HFFc6 (cell line): ENCODE results near the gene NATD1. TPM values are rescaled to one million over a fixed set of nuclear protein-coding genes. Genes with fewer than 3 reads are reported as not detected.
A peak's percentile ranks its signal among the peaks of the same experiment; 100 is the strongest.

ENCODE experiments used
- DNase-seq: peaks from one replicate; pipeline ENCODE4 v3.0.0-alpha.2; 2018
- H3K27ac Mint-ChIP-seq: 2 replicates; pipeline ENCODE4 v1.8.0; 2020; ENCODE audit warnings: mild to moderate bottlenecking, mixed read lengths
- H3K27me3 Mint-ChIP-seq: 2 replicates; pipeline ENCODE4 v1.8.0; 2021; ENCODE audit warnings: mild to moderate bottlenecking, moderate library complexity, mixed read lengths; ENCODE audit not compliant: insufficient read depth
- H3K36me3 Mint-ChIP-seq: 2 replicates; pipeline ENCODE4 v1.8.0; 2021; ENCODE audit warnings: low read depth, mixed read lengths
- H3K4me1 Mint-ChIP-seq: 2 replicates; pipeline ENCODE4 v1.8.0; 2020; ENCODE audit warnings: low read depth, mixed read lengths
- H3K4me3 Mint-ChIP-seq: 2 replicates; pipeline ENCODE4 v1.8.0; 2020; ENCODE audit warnings: mild to moderate bottlenecking, moderate library complexity, mixed read lengths
- H3K9me3 Mint-ChIP-seq: 2 replicates; pipeline ENCODE4 v1.8.0; 2020; ENCODE audit warnings: mild to moderate bottlenecking, mixed read lengths
- CTCF ChIP-seq: fragments of 200-600 bp; sonication (generic); IDR thresholded peaks from 2 replicates; pipeline ENCODE4 v1.5.0; 2021; ENCODE audit warnings: antibody characterized with exemption, mild to moderate bottlenecking
- total RNA-seq, 6 experiments: library from RNA; stranded (reverse); fragmentation: NEBNext Ultra II Directional; extraction: Animal tissue kit (Norgen Biotek cat#: 25700); gene quantifications; 2 replicates in 1 of 6; 3 replicates in 5 of 6; pipeline ENCODE4 v1.2.3, GENCODE V29; 2021

The NATD1 gene
- total RNA-seq, 6 experiments from 2014 or later = 3.7 to 7.9 (median 4.1) TPM

- Mint-ChIP-seq H3K4me3 (peak overlapping the region; percentile 97), H3K36me3 (peaks cover 7% of the 10 kb centered on the region; the same call in 1 of the 2 replicates), H3K27me3 (no peaks in the 10 kb centered on the region; the same call in 1 of the 2 replicates), H3K4me1 (peaks cover 55% of the 10 kb centered on the region), H3K9me3 (no peaks in the 10 kb centered on the region), H3K27ac (peak overlapping the region; percentile 57; the same call in 1 of the 2 replicates)
- DNase-seq = no peak
- no peak for TF ChIP-seq CTCF
Measured at GRCh38 chr17:21211825-21212479, 41.3 kb downstream of the NATD1 start.

- TF ChIP-seq CTCF = no peak
- peak overlapping the region; percentile 52; the same call in 1 of the 2 replicates for H3K27ac Mint-ChIP-seq
- H3K36me3 Mint-ChIP-seq = peaks cover 7% of the 10 kb centered on the region; the same call in 1 of the 2 replicates
- H3K27me3 Mint-ChIP-seq = no peaks in the 10 kb centered on the region; the same call in 1 of the 2 replicates
- H3K4me3 Mint-ChIP-seq = no peak overlapping the region
- no peaks in the 10 kb centered on the region for H3K9me3 Mint-ChIP-seq
- DNase-seq = no peak
- peaks cover 43% of the 10 kb centered on the region for H3K4me1 Mint-ChIP-seq
Measured at GRCh38 chr17:21210411-21211076, 42.7 kb downstream of the NATD1 start.

GRCh38 chr17:21209511-21210175 is 43.6 kb downstream of the NATD1 start:
- H3K9me3 Mint-ChIP-seq = no peaks in the 10 kb centered on the region
- no peak for DNase-seq
- no peak for TF ChIP-seq CTCF
- peaks cover 7% of the 10 kb centered on the region; the same call in 1 of the 2 replicates for H3K36me3 Mint-ChIP-seq
- peak overlapping the region; percentile 62 for H3K27ac Mint-ChIP-seq
- peaks cover 44% of the 10 kb centered on the region for H3K4me1 Mint-ChIP-seq
- no peak overlapping the region for H3K4me3 Mint-ChIP-seq
- H3K27me3 Mint-ChIP-seq = no peaks in the 10 kb centered on the region; the same call in 1 of the 2 replicates

GRCh38 chr17:21208352-21208751 is 44.9 kb downstream of the NATD1 start:
- H3K27me3 Mint-ChIP-seq = no peaks in the 10 kb centered on the region; the same call in 1 of the 2 replicates
- H3K4me3 Mint-ChIP-seq = no peak overlapping the region; the same call in 1 of the 2 replicates
- peaks cover 7% of the 10 kb centered on the region; the same call in 1 of the 2 replicates for H3K36me3 Mint-ChIP-seq
- TF ChIP-seq CTCF = no peak
- peaks cover 46% of the 10 kb centered on the region for H3K4me1 Mint-ChIP-seq
- no peak overlapping the region; the same call in 1 of the 2 replicates for H3K27ac Mint-ChIP-seq
- H3K9me3 Mint-ChIP-seq = no peaks in the 10 kb centered on the region
- DNase-seq = no peak

- Mint-ChIP-seq H3K27me3 (no peaks in the 10 kb centered on the region), H3K36me3 (peaks cover 7% of the 10 kb centered on the region)
Measured at GRCh38 chr17:21204935-21205334, 48.3 kb downstream of the NATD1 start.

More at GRCh38 chr17:21204935-21205334, 48.3 kb downstream of the NATD1 start:
- Mint-ChIP-seq H3K4me3 (no peak overlapping the region), H3K27ac (peak overlapping the region; percentile 40), H3K9me3 (no peaks in the 10 kb centered on the region), H3K4me1 (peaks cover 36% of the 10 kb centered on the region)
- DNase-seq = no peak
- no peak for TF ChIP-seq CTCF
